Measurements from ENCODE around the gene STX5.
A peak's percentile ranks its signal among the peaks of the same experiment; 100 is the strongest.
"Not testable (repeated sequence)": the region's sequence is repeated elsewhere in the genome, so short reads cannot be mapped to it uniquely, and the experiment has no call there.

Gene STX5, protein sequence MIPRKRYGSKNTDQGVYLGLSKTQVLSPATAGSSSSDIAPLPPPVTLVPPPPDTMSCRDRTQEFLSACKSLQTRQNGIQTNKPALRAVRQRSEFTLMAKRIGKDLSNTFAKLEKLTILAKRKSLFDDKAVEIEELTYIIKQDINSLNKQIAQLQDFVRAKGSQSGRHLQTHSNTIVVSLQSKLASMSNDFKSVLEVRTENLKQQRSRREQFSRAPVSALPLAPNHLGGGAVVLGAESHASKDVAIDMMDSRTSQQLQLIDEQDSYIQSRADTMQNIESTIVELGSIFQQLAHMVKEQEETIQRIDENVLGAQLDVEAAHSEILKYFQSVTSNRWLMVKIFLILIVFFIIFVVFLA

DNA sequence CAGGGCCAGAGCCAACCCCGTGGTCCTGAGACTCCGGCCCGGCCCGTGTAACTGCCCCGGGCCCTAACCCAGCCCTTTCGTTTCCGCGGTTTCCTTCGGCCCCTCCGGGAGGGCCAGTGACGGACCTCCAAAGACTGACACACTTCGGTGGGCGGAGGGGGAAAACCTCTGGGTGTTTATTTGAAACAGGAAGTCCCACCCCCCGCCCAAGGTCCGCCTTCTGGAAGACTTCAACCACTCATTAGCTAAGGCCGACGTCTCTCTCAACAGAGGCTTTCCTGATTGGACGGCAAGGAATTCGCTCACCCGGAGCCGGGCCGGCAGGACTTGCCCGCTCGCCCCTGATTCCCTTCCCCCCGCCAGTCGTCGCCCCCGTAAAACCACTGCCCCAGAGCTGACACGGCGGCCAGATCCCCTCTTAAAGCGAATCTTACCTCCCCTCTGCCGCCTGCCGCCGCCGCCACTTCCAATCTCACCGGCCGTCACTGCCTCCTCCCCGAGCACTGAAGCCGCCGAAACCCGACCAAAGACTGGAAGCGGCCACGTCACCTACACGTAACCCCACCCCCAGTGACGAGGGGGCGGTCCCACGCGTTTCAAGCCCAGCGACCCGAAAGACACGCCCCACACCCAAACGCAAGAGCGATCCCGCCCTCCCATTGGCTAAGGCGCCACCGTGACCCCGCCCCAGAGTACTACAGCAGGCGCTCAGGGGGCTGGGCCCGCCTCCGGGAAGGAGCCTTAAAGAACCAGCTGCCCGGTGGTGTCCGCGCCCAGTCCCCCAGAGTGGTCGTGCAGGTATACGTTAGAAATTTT, at the start of gene STX5:
STX5 (minus strand) TSS at position 532 of the 816 bp plus-strand sequence. CDS start 808 bp downstream, outside the sequence.
- peak; percentile 98 for DNase-seq

DNA sequence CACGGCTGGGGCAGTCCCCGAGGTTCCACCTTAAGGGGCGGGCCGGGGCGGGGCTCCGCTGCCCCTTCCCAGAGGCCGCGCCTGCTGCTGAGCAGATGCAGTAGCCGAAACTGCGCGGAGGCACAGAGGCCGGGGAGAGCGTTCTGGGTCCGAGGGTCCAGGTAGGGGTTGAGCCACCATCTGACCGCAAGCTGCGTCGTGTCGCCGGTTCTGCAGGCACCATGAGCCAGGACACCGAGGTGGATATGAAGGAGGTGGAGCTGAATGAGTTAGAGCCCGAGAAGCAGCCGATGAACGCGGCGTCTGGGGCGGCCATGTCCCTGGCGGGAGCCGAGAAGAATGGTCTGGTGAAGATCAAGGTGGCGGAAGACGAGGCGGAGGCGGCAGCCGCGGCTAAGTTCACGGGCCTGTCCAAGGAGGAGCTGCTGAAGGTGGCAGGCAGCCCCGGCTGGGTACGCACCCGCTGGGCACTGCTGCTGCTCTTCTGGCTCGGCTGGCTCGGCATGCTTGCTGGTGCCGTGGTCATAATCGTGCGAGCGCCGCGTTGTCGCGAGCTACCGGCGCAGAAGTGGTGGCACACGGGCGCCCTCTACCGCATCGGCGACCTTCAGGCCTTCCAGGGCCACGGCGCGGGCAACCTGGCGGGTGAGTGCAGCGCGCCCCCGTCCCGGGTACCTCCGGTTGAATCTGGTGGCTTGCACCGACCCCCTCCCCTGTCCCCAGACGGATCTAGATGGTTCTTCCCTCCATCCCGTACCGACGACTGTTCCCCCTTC, 49.1 kb upstream of the STX5 start, which contains the start of gene SLC3A2:
SLC3A2 (plus strand) TSS at position 94 of the 776 bp plus-strand sequence; CDS start at position 222, 128 bp downstream.
- DNase-seq, result peak; percentile 65

DNA sequence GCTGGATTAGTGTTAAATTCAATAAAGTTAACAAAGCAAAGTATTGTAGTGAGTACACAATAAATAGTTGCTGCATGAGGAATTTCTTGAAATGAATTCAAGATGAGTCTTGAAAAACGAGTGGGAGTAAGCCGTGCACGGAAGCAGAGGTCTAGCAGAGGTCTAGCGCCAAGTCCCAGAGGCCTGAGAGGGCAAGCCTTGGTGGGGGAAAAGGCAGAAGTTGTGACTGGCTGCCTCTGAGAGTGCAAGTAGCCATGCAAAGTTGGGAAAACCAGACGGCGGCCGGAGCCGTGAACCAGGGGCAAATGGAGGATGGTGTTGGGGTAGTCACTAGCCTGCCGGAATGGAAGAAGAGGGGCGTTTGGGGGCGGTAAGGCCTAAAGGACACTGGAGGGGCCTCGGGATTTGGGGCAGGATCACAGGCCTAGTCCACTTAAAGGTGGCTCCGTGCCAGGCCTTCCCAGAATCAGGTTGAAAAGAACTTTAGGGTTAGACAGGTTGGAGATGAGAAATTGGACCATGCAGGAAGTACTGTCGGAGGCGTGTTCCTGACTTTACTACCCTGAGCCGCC, 48.5 kb upstream of the STX5 start:
- DNase-seq, result peak; percentile 30

DNA sequence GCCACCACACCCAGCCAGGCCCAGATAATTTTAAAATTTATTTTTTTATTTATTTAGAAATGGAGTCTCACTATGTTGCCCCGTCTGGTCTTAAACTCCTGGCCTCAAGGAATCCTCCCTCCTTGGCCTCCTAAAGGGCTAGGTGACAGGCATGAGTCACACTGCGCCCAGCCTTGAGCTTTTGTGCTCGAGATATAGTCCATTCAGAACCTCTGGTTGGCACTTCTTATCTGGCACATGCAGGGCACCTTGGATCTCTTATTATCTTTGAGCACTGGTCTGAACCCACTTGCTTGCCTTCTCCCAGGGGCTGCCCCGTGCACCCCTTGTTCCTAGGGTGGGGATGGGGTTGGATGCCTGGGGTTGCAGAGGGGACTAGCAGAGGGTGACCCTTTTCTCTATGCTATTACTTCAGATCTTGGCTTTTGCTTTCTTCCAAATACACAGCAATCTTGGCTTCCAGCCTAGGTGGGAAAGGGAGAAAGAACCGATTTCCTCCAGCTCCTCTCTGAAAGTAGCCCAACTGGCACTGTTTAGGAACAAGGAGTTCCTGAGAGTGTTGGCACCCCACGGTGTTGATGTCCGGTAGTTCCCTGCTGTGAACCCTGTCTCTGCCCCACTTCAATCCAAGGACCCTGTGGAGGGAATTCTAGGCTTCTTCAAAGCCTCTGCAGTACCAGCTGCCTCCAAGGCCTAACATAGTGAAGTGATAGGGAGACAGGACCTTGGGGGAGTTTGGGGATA, 47.6 kb upstream of the STX5 start:
- no peak for DNase-seq

DNA sequence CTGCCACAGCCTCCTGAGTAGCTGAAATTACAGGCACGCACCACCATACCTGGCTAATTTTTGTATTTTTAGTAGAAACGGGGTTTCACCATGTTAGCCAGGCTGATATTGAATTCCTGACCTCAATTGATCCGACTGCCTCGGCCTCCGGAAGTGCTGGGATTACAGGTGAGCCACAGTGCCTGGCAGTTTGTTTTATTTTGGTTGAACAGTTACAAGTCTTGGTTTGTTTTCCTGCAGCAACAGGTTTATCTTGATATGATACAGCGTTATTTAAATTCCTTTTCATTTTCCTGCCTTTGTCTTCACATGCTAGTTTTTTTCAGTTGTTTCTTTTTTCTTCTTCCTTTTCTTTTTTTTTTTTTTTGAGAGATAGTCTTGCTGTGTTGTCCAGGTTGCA, 44.9 kb upstream of the STX5 start:
- no peak for DNase-seq

DNA sequence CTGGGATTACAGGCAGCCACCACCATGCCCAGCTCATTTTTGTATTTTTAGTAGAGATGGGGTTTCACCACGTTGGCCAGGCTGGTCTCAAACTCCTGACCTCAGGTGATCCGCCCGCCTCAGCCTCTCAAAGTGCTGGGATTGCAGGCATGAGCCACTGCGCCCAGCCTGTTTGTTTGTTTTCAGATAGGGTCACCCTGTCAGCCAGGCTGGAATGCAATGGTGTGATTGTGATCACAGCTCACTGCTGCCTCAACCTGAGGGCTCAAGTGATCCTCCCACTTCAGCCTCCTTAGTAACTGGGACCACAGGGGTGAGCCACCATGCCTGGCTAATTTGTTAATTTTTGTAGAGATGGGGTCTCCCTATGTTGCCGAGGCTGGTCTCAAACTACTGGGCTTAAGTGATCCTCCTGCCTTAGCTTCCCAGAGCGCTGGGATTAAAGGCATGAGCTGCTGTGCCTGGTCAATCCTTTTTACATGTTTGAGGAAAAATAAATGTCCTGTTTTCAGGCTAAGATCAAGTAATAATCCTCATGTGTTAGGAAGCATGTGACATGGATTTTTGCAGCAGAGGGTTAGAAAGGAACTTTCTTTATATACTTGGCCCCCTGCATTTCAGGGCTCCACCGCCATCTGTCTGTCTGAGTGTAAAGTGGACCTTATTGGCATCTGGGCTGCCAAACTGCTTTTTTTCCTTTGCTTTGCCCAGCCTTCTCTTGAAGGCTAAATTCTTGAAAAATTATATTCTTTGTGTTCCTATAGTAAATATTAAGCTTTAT, 44.0 kb upstream of the STX5 start:
- no peak for DNase-seq

DNA sequence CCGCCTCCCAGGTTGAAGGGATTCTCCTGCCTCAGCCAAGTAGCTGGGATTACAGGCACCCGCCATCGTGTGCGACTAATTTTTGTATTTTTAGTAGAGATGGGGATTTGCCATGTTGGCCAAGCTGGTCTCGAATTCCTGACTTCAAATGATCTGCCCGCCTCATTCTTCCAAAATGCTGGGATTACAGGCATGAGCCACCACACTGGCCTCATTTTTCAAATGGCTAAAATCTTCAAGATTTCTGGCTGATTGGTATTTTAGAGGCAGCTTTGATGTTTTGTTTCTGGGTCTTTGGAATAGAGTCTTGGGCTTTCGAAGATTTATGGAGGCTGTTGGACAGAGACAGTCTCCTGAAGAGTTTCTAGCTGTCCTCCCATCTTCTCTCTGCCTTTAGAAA, 43.0 kb upstream of the STX5 start:
- no peak for DNase-seq

DNA sequence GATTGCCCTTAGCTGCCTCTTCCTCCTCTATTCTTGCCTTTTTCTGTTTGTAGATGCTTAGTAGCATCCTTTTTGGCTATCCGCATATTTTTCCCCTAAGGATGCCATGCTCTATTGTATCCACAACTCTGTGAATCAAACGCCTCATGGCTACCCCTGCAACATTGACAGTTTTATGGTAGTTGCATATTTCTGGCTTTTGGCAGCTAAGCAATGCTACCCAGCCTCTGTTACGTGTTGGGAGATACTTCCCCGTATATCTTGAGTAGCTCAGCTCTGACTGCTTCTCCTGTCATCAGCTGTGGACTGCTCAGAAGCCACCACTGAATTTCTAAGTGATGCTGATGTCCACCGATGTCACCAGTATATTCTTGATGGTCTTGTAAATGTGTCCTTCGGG, 33.8 kb upstream of the STX5 start:
- no peak for DNase-seq

DNA sequence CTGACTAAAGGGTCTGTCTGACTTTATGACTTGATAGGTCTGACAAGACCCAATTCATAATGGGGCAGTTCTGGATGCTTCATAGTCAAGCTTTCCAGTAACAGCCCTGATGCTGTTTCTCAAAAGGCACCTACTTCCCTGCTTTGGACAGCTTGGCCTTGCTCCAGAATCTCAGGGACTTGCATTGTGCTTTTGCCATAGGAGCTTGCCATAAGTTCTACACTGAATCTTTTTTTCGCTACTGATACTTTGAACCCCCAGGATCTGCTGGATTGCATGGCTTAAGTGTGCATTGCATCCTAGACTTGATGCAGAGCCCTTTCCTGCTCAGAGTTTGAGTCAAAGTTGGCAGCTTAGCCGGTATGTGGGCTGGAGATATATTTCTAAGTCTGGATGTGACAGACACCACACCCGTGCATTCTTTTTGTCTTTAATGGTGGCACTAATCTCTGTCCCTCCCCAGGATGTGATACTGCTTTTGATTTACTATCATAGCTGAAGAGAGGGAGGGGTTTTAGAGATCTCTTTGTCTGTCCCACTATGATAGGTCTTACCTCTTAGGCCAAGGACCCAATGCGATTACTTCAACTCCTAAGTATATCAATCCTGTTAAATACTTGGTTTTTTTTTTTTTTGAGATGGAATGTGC, 32.0 kb upstream of the STX5 start:
- no peak for DNase-seq

DNA sequence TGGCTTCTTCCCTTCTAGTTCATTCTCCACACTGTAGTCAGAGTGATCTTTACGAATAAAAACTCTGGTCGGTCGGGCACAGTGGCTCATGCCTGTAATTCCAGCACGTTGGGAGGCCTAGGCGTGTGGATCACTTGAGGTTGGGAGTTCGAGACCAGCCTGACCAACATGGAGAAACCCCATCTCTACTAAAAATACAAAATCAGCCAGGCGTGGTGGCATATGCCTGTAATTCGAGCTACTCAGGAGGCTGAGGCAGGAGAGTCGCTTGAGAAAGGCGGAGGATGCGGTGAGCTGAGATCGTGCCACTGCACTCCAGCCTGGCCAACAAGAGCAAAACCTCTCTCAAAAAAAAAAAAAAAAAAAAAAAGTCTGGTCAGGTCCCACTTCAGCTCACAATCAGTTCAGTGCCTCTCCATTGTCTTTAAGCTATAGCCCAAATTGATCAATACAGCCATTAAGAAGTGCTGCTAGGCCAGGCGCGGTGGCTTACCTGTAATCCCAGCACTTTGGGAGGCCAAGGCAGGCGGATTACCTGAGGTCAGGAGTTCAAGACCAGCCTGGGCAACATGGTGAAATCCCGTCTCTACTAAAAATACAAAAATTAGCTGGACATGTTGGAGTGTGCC, 29.8 kb upstream of the STX5 start:
- not testable (repeated sequence) for DNase-seq

DNA sequence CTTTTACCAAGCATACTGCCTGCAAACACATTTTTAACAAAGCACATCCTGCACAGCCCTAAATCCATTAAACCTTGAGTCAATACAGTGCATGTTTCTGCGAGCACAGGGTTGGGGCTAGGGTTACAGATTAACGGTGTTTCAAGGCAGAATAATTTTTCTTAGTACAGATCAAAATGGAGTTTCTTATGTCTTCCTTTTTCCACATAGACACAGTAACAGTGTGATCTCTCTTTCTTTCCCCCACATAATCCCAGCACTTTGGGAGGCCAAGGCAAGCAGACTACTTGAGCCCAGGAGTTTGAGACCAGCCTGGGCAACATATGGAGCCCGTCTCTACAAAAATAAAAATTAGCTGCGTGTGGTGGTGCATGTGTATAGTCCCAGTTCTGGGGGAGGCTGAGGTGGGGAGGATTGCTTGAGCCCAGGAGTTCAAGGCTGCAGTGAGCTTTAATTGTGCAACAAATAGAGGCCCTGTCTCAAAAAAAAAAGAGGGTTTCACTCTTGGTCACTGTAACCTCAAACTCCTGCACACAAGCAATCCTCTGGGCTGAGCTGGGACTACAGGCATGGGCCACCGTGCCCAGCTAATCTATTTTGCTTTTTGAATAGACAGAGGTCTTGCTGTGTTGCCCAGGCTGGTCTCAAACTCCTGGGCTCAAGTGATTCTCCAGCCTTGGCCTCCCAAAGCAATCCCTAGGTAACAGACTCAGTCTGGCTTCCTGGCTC, 29.1 kb upstream of the STX5 start:
- DNase-seq, result no peak

DNA sequence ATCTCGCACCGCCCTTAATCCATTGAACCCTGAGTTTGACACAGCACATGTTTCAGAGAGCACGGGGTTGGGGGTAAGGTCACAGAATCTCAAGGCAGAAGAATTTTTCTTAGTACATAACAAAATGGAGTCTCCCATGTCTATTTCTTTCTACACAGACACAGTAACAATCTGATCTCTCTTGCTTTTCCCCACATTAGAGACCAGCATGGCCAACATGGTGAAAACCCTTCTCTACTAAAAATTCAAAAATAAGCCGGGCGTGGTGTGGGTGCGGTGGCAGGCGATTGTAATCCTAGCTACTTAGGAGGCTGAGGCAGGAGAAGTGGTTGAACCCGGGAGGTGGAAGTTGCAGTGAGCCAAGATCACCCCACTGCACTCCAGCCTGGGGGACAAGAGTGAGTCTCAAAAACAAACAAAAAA, 27.4 kb upstream of the STX5 start:
- not testable (repeated sequence) for DNase-seq

DNA sequence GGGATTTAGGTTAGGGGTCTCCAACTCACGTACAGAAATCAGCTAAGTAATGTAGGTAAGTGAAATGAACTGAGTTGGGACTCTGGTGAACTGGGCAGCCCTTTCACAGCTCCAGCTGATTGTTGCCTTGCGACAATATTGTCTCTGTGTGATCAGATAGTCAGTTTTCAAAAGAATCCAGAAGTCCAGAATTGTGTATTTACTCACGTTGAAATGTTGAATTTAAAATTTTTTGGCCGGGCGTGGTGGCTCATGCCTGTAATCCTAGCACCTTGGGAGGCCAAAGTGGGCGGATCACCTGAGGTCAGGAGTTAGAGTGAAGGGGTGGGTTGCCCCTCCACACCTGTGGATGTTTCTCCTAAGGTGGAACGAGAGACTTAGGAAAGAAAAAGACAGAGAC, 26.4 kb upstream of the STX5 start:
- DNase-seq, result no peak

DNA sequence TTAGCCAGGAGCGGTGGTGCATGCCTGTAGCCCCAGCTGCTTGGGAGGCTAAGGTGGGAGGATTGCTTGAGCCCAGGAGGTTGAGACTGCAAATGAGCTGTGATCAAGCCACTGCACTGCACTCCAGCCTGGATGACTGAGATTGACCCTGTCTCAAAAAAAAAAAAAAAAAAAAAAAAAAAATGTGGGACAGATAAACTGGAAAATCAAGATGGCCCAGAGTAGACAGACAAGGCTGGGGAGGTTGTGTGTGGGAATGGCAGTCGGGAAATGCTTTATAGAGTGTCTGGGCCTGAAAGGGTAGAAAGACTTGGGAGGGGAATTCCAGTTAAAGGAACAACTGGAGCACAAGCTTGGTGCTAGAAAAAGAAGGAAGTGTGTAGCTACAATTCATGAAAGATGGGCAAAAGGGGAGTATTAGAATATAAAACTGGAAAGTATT, 25.7 kb upstream of the STX5 start:
- no peak for DNase-seq

DNA sequence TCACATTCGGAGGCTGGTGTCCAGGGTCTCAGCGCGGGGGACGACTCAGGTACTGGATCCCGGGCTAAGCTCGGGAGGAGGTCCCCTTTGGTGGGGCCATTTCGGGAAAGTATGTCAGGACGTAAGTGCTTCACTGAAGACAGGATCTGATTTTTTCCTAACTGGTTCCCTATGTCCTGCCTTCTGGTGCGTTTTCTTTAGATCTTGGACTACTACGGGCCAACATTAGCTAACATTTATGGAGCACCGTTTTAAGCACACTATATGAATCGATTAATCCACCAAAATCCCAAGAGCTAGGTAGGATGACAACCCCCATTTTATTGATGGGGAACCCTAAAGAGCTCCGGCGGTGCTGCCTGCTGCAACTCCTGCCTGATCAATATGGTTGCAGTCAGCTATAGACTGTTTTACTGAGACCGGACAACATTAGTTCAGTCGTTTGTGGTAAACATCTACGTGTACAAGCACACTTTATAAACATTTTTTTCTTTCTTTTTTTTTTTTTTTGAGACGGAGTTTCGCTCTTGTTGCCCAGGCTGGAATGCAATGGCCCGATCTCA, 24.6 kb upstream of the STX5 start:
- DNase-seq, result no peak

DNA sequence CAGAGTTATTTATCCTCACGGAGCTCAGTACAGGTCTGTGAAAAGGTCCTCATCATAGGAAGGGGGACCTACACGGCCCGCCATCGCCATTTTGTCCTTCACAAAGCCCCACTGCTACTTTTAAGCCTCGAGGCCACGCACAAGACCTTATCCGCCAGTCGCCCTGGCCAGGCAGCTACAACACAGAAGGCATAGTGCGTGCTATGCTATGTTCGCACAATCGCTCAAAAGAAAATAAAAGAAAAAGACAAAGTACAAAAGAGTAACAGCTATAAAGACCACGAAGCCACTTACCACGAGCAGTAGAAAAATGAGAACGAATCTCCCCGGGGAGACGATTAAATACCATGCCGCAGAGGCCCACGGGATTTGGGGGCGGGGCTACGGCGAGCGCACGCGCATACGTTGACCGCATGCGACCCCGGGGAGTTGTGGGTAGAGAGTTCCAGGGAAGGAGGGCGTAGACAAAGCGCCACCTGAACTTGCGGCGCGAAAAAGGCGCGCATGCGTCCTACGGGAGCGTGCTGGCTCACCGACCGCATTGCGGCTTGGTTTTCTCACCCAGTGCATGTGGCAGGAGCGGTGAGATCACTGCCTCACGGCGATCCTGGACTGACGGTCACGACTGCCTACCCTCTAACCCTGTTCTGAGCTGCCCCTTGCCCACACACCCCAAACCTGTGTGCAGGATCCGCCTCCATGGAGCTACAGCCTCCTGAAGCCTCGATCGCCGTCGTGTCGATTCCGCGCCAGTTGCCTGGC, 23.9 kb upstream of the STX5 start:
- peak; percentile 99 for DNase-seq

DNA sequence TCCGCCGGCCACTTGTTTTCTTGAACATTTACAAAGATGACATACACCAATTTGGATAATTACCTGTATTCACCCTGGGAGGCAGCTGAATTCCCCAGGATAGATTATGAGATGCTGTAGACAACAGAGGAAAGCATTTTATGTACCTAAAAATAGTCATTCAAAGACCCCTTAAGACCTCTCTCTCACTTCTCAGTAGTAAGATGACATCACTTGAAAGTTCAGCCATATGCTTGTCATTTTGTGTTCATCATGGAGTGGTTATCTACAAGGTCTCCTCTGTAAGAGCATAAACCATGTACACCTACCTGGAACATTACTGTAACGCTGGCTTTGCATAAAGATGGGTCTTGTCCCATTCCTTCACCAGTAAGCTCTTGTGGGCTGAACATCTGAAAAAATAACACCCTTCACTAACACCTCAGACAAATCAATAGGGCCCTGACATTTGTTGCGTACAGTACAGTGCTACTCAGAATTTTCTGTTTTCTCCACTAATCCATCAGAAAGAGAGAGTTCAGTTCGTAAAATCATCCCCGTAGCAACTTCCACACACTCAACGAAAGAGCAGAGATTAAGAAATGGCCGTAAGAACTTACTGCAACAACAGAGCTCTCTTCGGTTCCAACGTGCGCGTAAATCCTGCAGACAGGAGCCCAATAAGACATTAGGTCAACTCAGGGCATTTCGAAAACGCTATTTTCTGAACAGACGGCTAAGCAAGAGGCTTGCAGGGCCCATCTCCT, 23.1 kb upstream of the STX5 start:
- no peak for DNase-seq

Measured in T1000 (cell line).